Measurements from ENCODE around the gene MBNL1.

The MBNL1 gene

GRCh38 chr3:152277198-152277597 is 8.5 kb downstream of the MBNL1 start:
- DNase-seq, result no peak

GRCh38 chr3:152278756-152279427 is 10.2 kb downstream of the MBNL1 start:
- DNase-seq, result no peak

GRCh38 chr3:152279479-152279878 is 10.8 kb downstream of the MBNL1 start:
- no peak for DNase-seq

- no peak for DNase-seq
These were observed 11.8 kb downstream of the MBNL1 start for GRCh38 chr3:152280539-152280938.

- no peak for DNase-seq
These were observed 12.5 kb downstream of the MBNL1 start for GRCh38 chr3:152281133-152281713.

GRCh38 chr3:152282813-152283212 is 14.1 kb downstream of the MBNL1 start:
- DNase-seq, result no peak

GRCh38 chr3:152283492-152284381 is 15.0 kb downstream of the MBNL1 start:
- DNase-seq, result no peak

- DNase-seq, result no peak
These were observed 16.2 kb downstream of the MBNL1 start for GRCh38 chr3:152284906-152285305.

GRCh38 chr3:152285509-152285908 is 16.8 kb downstream of the MBNL1 start:
- no peak for DNase-seq

- DNase-seq, result no peak
These were observed 19.3 kb downstream of the MBNL1 start for GRCh38 chr3:152287898-152288576.

- no peak for DNase-seq
These were observed 20.0 kb downstream of the MBNL1 start for GRCh38 chr3:152288681-152289080.

GRCh38 chr3:152289708-152290107 is 21.0 kb downstream of the MBNL1 start:
- DNase-seq, result no peak

GRCh38 chr3:152290374-152290773 is 21.6 kb downstream of the MBNL1 start:
- no peak for DNase-seq

GRCh38 chr3:152291238-152291637 is 22.5 kb downstream of the MBNL1 start:
- no peak for DNase-seq

- no peak for DNase-seq
These were observed 22.9 kb downstream of the MBNL1 start for GRCh38 chr3:152291649-152292066.

GRCh38 chr3:152292366-152292765 is 23.6 kb downstream of the MBNL1 start:
- DNase-seq, result no peak

GRCh38 chr3:152293347-152294006 is 24.7 kb downstream of the MBNL1 start:
- no peak for DNase-seq

- no peak for DNase-seq
These were observed 26.6 kb downstream of the MBNL1 start for GRCh38 chr3:152295344-152295743.

- DNase-seq, result no peak
These were observed 27.1 kb downstream of the MBNL1 start for GRCh38 chr3:152295806-152296205.

GRCh38 chr3:152296382-152296781 is 27.7 kb downstream of the MBNL1 start:
- DNase-seq, result no peak

- DNase-seq, result no peak
These were observed 28.2 kb downstream of the MBNL1 start for GRCh38 chr3:152296971-152297370.

GRCh38 chr3:152298393-152299248 is 29.9 kb downstream of the MBNL1 start:
- peak; percentile 65 for DNase-seq
